H1 (cell line): ENCODE data around the gene UGT1A10. TPM values are rescaled to one million over a fixed set of nuclear protein-coding genes. Genes with fewer than 3 reads are reported as not detected.

Experiments
- CTCF ChIA-PET: fragments of 300-600 bp; sonication (Branson Sonifier 250); formaldehyde crosslinking; loops from one replicate; lab custom pipeline; 2021; ENCODE audit not compliant: partially characterized antibody; lab: Charles Lee
- POLR2A ChIA-PET: fragments of 300-600 bp; sonication (Branson Sonifier 250); formaldehyde crosslinking; loops from one replicate; lab custom pipeline; 2021; ENCODE audit warnings: inconsistent platforms; ENCODE audit not compliant: partially characterized antibody; lab: Charles Lee
- DNase-seq, 2 experiments: peaks; one replicate each; pipeline versions ENCODE4 v3.0.0 to v3.0.0-alpha.2; 2010 to 2022; ENCODE audit warnings: low spot score in 2 of 2, low read depth in 1 of 2, mixed read lengths in 1 of 2
- FAIRE-seq: peaks from 2 replicates; lab custom pipeline; 2011; peaks lifted over from hg19 to GRCh38; lab: Jason Lieb, UNC
- H2AFZ ChIP-seq: 2 replicates; pipeline ENCODE4 v1.8.1; 2012; ENCODE audit warnings: low read length, inconsistent platforms
- H2AK5ac ChIP-seq: 2 replicates; pipeline ENCODE4 v1.6.1; 2013; ENCODE audit warnings: low read depth, low read length
- H2BK120ac ChIP-seq: replicated peaks from 2 replicates; pipeline ENCODE3; 2013; ENCODE audit warnings: low read depth, low read length, inconsistent platforms
- H2BK12ac ChIP-seq: 2 replicates; pipeline ENCODE4 v1.6.1; 2013; ENCODE audit warnings: low read depth, low read length
- H2BK15ac ChIP-seq: 2 replicates; pipeline ENCODE4 v1.6.1; 2013; ENCODE audit warnings: low read length
- H2BK20ac ChIP-seq: 2 replicates; pipeline ENCODE4 v1.6.1; 2013; ENCODE audit warnings: low read length
- H2BK5ac ChIP-seq: 2 replicates; pipeline ENCODE4 v1.6.1; 2013; ENCODE audit warnings: low read depth, low read length
- H3K14ac ChIP-seq: 2 replicates; pipeline ENCODE4 v1.6.1; 2013; ENCODE audit warnings: inconsistent platforms; ENCODE audit not compliant: insufficient read length
- H3K18ac ChIP-seq: 2 replicates; pipeline ENCODE4 v1.6.1; 2013; ENCODE audit warnings: low read length; ENCODE audit errors: extremely low read depth
- H3K23ac ChIP-seq: 2 replicates; pipeline ENCODE4 v1.6.1; 2013; ENCODE audit warnings: inconsistent platforms; ENCODE audit not compliant: insufficient read length
- H3K23me2 ChIP-seq: 2 replicates; pipeline ENCODE4 v1.6.1; 2013; ENCODE audit warnings: low read depth, low read length
- H3K27ac ChIP-seq: 2 replicates; pipeline ENCODE4 v1.6.1; 2011; ENCODE audit warnings: low read depth, low read length, inconsistent platforms
- H3K27me3 ChIP-seq, 4 experiments: replicated peaks in 1 of 4; 1 replicate in 1 of 4; 2 replicates in 3 of 4; pipeline versions ENCODE4 v1.6.1 to v1.8.1; 2011 to 2013; ENCODE audit warnings: low read length in 3 of 4, mild to moderate bottlenecking in 3 of 4, inconsistent platforms in 2 of 4, mixed read lengths in 2 of 4, moderate library complexity in 1 of 4; ENCODE audit not compliant: control insufficient read depth in 3 of 4, insufficient read depth in 3 of 4; ENCODE audit errors: extremely low read depth in 1 of 4
- H3K36me3 ChIP-seq, 4 experiments: 2 replicates each; pipeline versions ENCODE4 v1.6.1 to v1.8.1; 2011 to 2013; ENCODE audit warnings: mild to moderate bottlenecking in 4 of 4, low read length in 3 of 4, moderate library complexity in 2 of 4, control low read depth in 1 of 4, inconsistent platforms in 1 of 4; ENCODE audit not compliant: insufficient read depth in 4 of 4, control insufficient read depth in 2 of 4
- H3K4ac ChIP-seq: replicated peaks from 2 replicates; pipeline ENCODE3; 2013; ENCODE audit warnings: low read length, low read depth, mixed read lengths, inconsistent platforms; ENCODE audit not compliant: insufficient read length
- H3K4me1 ChIP-seq, 4 experiments: replicated peaks in 1 of 4; 1 replicate in 1 of 4; 2 replicates in 3 of 4; pipeline versions ENCODE4 v1.6.1 to v1.8.1; 2011 to 2013; ENCODE audit warnings: low read length in 3 of 4, inconsistent platforms in 2 of 4, mixed read lengths in 1 of 4; ENCODE audit not compliant: insufficient read depth in 4 of 4, control insufficient read depth in 3 of 4
- H3K4me2 ChIP-seq, 2 experiments: 2 replicates each; pipeline versions ENCODE4 v1.6.1 to v1.8.1; 2011 to 2013; ENCODE audit warnings: low read depth in 2 of 2, low read length in 2 of 2, control low read depth in 1 of 2, inconsistent platforms in 1 of 2, mild to moderate bottlenecking in 1 of 2; ENCODE audit not compliant: insufficient read depth in 1 of 2
- H3K4me3 ChIP-seq, 4 experiments: fragments of 200-600, 300-600 bp in 1 of 4; sonication (generic), shearing (Covaris generic), sonication (Bioruptor Twin) in 1 of 4; 2 replicates each; pipeline versions ENCODE4 v1.5.1 to v1.8.1; 2011 to 2016; ENCODE audit warnings: low read length in 4 of 4, low read depth in 3 of 4, control low read depth in 2 of 4, inconsistent platforms in 2 of 4, mild to moderate bottlenecking in 2 of 4, mixed read lengths in 1 of 4, moderate library complexity in 1 of 4; ENCODE audit not compliant: insufficient read depth in 2 of 4; ENCODE audit errors: extremely low read depth in 1 of 4
- H3K56ac ChIP-seq: replicated peaks from 2 replicates; pipeline ENCODE3; 2013; ENCODE audit warnings: low read depth, mild to moderate bottlenecking, mixed read lengths, low read length, inconsistent platforms; ENCODE audit not compliant: insufficient read length
- H3K79me1 ChIP-seq: 2 replicates; pipeline ENCODE4 v1.6.1; 2013; ENCODE audit warnings: low read depth, low read length, control low read depth
- H3K79me2 ChIP-seq, 2 experiments: 2 replicates each; pipeline versions ENCODE4 v1.6.1 to v1.8.1; 2012 to 2013; ENCODE audit warnings: low read length in 2 of 2, mild to moderate bottlenecking in 2 of 2, inconsistent platforms in 1 of 2; ENCODE audit not compliant: insufficient read depth in 2 of 2, control insufficient read depth in 1 of 2
- H3K9ac ChIP-seq, 4 experiments: replicated peaks in 1 of 4; 1 replicate in 1 of 4; 2 replicates in 3 of 4; pipeline versions ENCODE4 v1.6.1 to v1.8.1; 2011 to 2013; ENCODE audit warnings: low read depth in 3 of 4, low read length in 3 of 4, control low read depth in 2 of 4, mild to moderate bottlenecking in 2 of 4, moderate library complexity in 2 of 4, inconsistent platforms in 1 of 4; ENCODE audit errors: extremely low read depth in 1 of 4
- H3K9me3 ChIP-seq, 2 experiments: 2 replicates each; pipeline versions ENCODE4 v1.6.1 to v1.8.1; 2012 to 2013; ENCODE audit warnings: mild to moderate bottlenecking in 2 of 2, moderate library complexity in 2 of 2, control low read depth in 1 of 2, inconsistent platforms in 1 of 2, low read depth in 1 of 2, low read length in 1 of 2, mixed read lengths in 1 of 2; ENCODE audit not compliant: insufficient read depth in 2 of 2
- H4K20me1 ChIP-seq, 2 experiments: replicated peaks in 1 of 2; 2 replicates each; pipeline versions ENCODE3 to v1.8.1; 2011 to 2013; ENCODE audit warnings: inconsistent platforms in 2 of 2, low read length in 2 of 2, mild to moderate bottlenecking in 1 of 2; ENCODE audit not compliant: insufficient read depth in 2 of 2, control insufficient read depth in 1 of 2
- H4K5ac ChIP-seq: 2 replicates; pipeline ENCODE4 v1.6.1; 2013; ENCODE audit warnings: low read length, low read depth, mixed read lengths, inconsistent platforms; ENCODE audit not compliant: insufficient read length
- H4K8ac ChIP-seq: 2 replicates; pipeline ENCODE4 v1.8.0; 2013; ENCODE audit warnings: mild to moderate bottlenecking, moderate library complexity, low read length, inconsistent platforms; ENCODE audit not compliant: insufficient read depth; ENCODE audit errors: extremely low read depth
- H4K91ac ChIP-seq: replicated peaks from 2 replicates; pipeline ENCODE3; 2013; ENCODE audit warnings: low read length, mixed read lengths, inconsistent platforms; ENCODE audit not compliant: insufficient read length
- BACH1 ChIP-seq: IDR thresholded peaks from 2 replicates; pipeline ENCODE4 v1.6.1; 2012; ENCODE audit warnings: low read length, improper control_type of control experiment
- CBX5 ChIP-seq: fragments of 300-800, 300-1000 bp; sonication (generic); IDR thresholded peaks from 2 replicates; pipeline ENCODE4 v1.7.1; 2016; ENCODE audit warnings: antibody characterized with exemption, low read length, low read depth
- CEBPB ChIP-seq: IDR thresholded peaks from 2 replicates; pipeline ENCODE4 v1.6.1; 2012; ENCODE audit warnings: low read depth, low read length
- CREB1 ChIP-seq: IDR thresholded peaks from 2 replicates; pipeline ENCODE4 v1.6.1; 2012; ENCODE audit warnings: inconsistent platforms
- E2F6 ChIP-seq: IDR thresholded peaks from 2 replicates; pipeline ENCODE4 v1.6.1; 2012; ENCODE audit warnings: inconsistent platforms
- EP300 ChIP-seq, 2 experiments: IDR thresholded peaks; 1 replicate in 1 of 2; 2 replicates in 1 of 2; pipeline ENCODE4 v1.6.1; 2011 to 2012; ENCODE audit warnings: low read depth in 2 of 2, low read length in 2 of 2, mild to moderate bottlenecking in 2 of 2, borderline replicate concordance in 1 of 2, inconsistent platforms in 1 of 2, moderate library complexity in 1 of 2
- KDM5A ChIP-seq: fragments of 200-600 bp; IDR thresholded peaks from 2 replicates; pipeline ENCODE4 v1.7.1; 2012; ENCODE audit warnings: mild to moderate bottlenecking, low read length, inconsistent platforms, mixed read lengths
- RXRA ChIP-seq: IDR thresholded peaks from 2 replicates; pipeline ENCODE4 v1.6.1; 2011; ENCODE audit warnings: low read depth, mild to moderate bottlenecking, low read length, moderate library complexity; ENCODE audit not compliant: insufficient read depth
- YY1 ChIP-seq: IDR thresholded peaks from 2 replicates; pipeline ENCODE4 v1.6.1; 2011; ENCODE audit warnings: low read depth, mild to moderate bottlenecking, low read length
- WGBS, 2 experiments: shearing (Covaris generic) in 1 of 2; methylation state at CpG; one replicate each; pipeline versions ENCODE4 v1.1.6 to v1.1.7; 2013 to 2015; ENCODE audit warnings: low lambda C conversion rate in 2 of 2, mixed read lengths in 2 of 2, inconsistent platforms in 1 of 2, low coverage in 1 of 2, missing lambda C conversion rate in 1 of 2; ENCODE audit not compliant: insufficient replicate concordance in 2 of 2, insufficient coverage in 1 of 2, insufficient read length in 1 of 2; ENCODE audit errors: extremely low coverage in 1 of 2, missing lambda C conversion rate in 1 of 2; 5-methylcytosine and 5-hydroxymethylcytosine counted together
- polyA plus RNA-seq, 7 experiments: library from polyadenylated mRNA; depleted of rRNA in 3 of 7; stranded (reverse) in 5 of 7; unstranded in 2 of 7; fragments of >200 nt in 5 of 7; fragments of 200-250 nt in 2 of 7; gene quantifications; 1 replicate in 5 of 7; 2 replicates in 1 of 7; 4 replicates in 1 of 7; pipeline versions ENCODE4 v1.2.1 to v1.2.3, GENCODE V29; 2011 to 2013; ENCODE audit warnings: missing spikeins in 2 of 7, mixed read lengths in 2 of 7
- total RNA-seq: library from RNA; stranded (reverse); fragmentation: NEBNext Ultra II Directional; extraction: Animal tissue kit (Norgen Biotek cat#: 25700); gene quantifications from 2 replicates; pipeline ENCODE4 v1.2.1, GENCODE V29; 2021
- TF ChIP-seq, protein P1 (sequence below): IDR thresholded peaks from 2 replicates; pipeline ENCODE4 v1.6.1; 2012; ENCODE audit warnings: low read length, inconsistent platforms

The UGT1A10 gene
- total and polyA plus RNA-seq, 2 of the 8 experiments (the other 6 are each of a cell fraction or from before 2014, with no cell fraction given) = not detected

DNA sequence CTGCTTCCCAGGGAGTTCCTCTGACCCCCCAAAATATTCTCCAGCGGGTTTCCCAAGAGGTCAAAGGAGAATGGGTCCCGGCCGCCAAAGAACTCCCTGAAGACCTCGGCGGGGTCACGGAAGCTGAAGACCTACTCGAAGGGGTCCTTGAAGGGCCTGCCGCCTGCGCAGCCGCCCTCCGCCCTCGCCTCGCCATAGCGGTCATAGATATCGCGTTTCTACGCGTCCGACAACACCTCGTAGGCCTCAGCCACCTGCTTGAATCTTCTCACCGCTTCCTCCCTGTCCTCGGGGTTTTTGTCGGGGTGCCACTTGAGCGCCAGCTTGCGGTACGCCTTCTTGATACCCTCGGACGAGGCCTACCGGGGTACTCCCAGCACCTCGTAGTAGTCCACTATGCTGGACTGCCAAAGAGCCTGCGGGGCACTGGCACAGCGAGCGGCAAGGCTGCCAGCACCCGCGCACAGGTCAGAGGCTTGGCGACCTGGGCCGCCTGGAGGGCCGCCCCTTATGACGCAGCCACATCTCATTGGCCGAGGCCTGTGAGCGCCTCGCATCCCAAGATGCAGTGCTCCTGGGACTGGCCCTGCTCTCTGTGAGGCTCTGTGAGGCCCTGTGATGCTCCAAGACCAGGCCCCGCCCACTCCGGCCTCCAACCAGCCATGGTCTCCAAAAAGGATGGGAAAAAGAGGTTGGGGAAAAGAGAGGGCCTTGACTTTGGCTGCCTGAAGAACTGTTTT, 118.8 kb downstream of the UGT1A10 start:
- Histone ChIP-seq H3K18ac (no peak overlapping the region), H3K27me3 (no peaks in the 10 kb centered on the region), H3K27ac (no peak overlapping the region), H3K9me3 (peaks cover 17 to 18% of the 10 kb centered on the region in 2 experiments; a peak in 3 of 4 replicates), H2BK5ac (no peak overlapping the region), H3K56ac (no peak overlapping the region), H4K91ac (no peak overlapping the region), H2BK20ac (no peak overlapping the region), H3K79me2 (no peaks in the 10 kb centered on the region), H2AK5ac (no peak overlapping the region), H2BK12ac (no peak overlapping the region), H3K23me2 (no peaks in the 10 kb centered on the region), H3K79me1 (no peaks in the 10 kb centered on the region), H4K5ac (no peak overlapping the region), H3K4ac (no peak overlapping the region), H3K14ac (no peak overlapping the region), H3K9ac (no peak overlapping the region), H4K20me1 (no peaks in the 10 kb centered on the region), H2BK15ac (no peak overlapping the region), H3K36me3 (no peaks in the 10 kb centered on the region), H3K4me2 (no peak overlapping the region), H3K23ac (no peak overlapping the region), H2BK120ac (no peak overlapping the region), H4K8ac (no peak overlapping the region), H3K4me1 (no peaks in the 10 kb centered on the region), H3K4me3 (no peak overlapping the region), H2AFZ (no peak overlapping the region)
- TF ChIP-seq RXRA (no peak), KDM5A (no peak), YY1 (no peak), CEBPB (no peak), CREB1 (no peak), E2F6 (no peak), EP300 (IDR thresholded peaks at IDR 0.05; ENCODE audit: borderline replicate concordance in 1 of 2, low read depth in 2 of 2, low read length in 2 of 2) (no peak), BACH1 (no peak), CBX5 (no peak)
- TF ChIP-seq, protein P1, sequence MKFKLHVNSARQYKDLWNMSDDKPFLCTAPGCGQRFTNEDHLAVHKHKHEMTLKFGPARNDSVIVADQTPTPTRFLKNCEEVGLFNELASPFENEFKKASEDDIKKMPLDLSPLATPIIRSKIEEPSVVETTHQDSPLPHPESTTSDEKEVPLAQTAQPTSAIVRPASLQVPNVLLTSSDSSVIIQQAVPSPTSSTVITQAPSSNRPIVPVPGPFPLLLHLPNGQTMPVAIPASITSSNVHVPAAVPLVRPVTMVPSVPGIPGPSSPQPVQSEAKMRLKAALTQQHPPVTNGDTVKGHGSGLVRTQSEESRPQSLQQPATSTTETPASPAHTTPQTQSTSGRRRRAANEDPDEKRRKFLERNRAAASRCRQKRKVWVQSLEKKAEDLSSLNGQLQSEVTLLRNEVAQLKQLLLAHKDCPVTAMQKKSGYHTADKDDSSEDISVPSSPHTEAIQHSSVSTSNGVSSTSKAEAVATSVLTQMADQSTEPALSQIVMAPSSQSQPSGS = no peak
- no peak for DNase-seq
- WGBS, 2 experiments = 97% methylated on average over 38 of the region's 44 CpGs; no CpG with 5 or more reads in 1 of the 2 experiments
- ChIA-PET POLR2A (no interaction called here), CTCF (no interaction called here)
- no peak for FAIRE-seq
